ENCODE measurements around the gene AHRR.

- TF ChIP-seq CTCF (IDR thresholded peaks at IDR 0.05) (no peak), POLR2A (IDR thresholded peaks at IDR 0.05) (no peak)
Measured at GRCh38 chr5:453725-454481, 132.4 kb downstream of the AHRR start.
